ENCODE data around the gene ZNF740.

The ZNF740 gene

DNA sequence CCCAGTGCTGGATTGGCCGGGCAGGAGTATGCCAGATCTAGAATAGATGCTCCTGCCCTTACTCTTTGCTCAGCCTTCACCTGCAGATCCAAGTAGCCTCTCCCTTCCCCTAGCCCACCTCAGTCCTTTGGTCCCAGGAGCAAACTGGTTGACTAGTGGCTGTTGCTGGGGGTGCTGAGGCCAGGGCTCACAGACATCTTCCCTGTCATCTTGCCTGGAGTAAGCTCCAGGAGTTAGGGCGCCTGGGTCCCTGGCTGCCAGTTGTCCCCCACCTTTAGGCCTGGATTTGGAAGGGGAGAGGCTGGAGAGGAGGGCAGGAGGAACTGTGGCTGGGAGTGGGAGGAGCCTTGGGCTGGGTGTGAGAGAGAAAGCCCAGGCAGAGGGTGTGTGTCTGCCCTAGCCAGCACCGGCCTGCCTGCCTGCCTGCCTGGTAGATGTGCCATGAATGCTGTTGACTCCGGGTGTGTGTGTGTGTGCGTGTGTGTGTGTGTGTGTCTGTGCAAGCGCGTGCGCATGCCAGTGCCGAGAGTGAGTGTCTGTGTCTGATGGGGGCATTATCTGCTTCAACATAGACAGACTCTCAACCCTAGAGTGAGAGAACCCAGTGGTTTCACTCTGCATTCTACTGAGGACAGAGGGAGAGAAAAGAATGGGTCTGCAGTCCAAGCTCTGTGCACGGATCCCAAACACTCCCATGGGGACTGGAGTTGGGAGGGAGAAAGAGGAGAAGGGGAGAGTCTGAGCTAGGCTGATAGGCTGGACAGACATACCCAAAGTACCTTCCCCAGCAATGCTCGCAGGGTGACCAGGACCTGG lies 52.3 kb downstream of the ZNF740 start:
- peak; percentile 87 for DNase-seq (ENCODE audit: low read depth)
- peak overlapping the region; percentile 47 for H3K4me3 ChIP-seq (ENCODE audit: low read length)
- TF ChIP-seq, protein P1, sequence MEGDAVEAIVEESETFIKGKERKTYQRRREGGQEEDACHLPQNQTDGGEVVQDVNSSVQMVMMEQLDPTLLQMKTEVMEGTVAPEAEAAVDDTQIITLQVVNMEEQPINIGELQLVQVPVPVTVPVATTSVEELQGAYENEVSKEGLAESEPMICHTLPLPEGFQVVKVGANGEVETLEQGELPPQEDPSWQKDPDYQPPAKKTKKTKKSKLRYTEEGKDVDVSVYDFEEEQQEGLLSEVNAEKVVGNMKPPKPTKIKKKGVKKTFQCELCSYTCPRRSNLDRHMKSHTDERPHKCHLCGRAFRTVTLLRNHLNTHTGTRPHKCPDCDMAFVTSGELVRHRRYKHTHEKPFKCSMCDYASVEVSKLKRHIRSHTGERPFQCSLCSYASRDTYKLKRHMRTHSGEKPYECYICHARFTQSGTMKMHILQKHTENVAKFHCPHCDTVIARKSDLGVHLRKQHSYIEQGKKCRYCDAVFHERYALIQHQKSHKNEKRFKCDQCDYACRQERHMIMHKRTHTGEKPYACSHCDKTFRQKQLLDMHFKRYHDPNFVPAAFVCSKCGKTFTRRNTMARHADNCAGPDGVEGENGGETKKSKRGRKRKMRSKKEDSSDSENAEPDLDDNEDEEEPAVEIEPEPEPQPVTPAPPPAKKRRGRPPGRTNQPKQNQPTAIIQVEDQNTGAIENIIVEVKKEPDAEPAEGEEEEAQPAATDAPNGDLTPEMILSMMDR (IDR thresholded peaks at IDR 0.05; ENCODE audit: insufficient read depth, low read depth, low read length, missing control alignments), result no peak

DNA sequence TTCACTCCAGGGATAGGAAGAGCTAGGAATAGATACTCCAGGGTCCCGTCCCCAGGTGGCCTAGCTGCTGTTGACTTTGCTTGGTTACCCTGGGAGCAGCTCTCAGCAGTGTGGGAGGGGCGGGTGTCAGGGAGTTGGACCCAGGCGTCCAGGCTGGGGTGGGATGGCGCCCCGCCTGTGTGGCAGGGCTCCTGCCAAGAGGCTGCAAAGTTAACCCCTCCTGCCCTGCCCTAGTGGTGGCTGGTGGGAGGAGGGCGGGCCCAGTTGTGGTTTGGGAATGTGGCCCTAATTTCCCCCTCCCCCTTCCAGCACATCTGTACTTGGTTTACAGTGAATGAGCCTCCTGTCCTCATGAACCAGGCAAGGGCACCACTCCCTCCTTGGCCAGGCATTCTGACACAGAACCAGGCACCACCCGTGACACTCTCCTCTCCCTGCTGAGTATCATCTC lies 53.2 kb downstream of the ZNF740 start:
- no peak overlapping the region for H3K4me3 ChIP-seq (ENCODE audit: low read length)
- TF ChIP-seq, protein P1 (IDR thresholded peaks at IDR 0.05; ENCODE audit: insufficient read depth, low read depth, low read length, missing control alignments), result no peak
- DNase-seq (ENCODE audit: low read depth), result no peak

DNA sequence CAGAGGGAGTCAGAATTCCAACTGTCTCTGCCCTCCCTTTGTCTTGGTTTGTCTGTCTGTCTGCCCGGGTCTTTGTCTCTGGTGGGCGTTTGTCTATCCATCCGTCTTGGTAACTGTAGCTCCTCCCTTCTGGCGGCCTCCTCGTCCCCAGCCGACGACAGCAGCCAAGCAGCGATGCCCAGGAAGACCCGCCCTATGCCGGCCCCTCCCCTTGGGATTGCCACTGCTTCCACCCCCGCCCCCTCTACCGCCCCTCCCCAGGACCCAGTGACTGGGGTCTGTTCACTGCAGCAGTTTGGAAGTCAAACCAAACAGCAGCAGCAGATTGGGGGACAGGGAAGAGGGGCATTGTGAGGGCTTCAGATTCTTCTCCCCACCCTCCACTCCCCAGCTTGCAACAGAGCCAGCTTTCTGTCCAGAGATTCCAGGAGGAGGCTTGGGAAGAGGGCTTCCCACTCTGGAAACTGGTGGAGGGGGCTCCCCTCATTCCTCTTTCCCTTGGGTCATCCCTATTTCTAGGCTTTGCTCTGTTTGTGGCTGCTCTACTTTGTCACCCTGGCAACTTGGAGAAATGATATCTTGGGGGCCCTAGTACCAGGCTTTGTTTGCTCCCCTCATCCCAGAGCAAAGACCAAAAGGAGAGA lies 53.9 kb downstream of the ZNF740 start:
- DNase-seq (ENCODE audit: low read depth), result no peak
- TF ChIP-seq, protein P1 (IDR thresholded peaks at IDR 0.05; ENCODE audit: insufficient read depth, low read depth, low read length, missing control alignments), result no peak
- no peak overlapping the region for H3K4me3 ChIP-seq (ENCODE audit: low read length)

DNA sequence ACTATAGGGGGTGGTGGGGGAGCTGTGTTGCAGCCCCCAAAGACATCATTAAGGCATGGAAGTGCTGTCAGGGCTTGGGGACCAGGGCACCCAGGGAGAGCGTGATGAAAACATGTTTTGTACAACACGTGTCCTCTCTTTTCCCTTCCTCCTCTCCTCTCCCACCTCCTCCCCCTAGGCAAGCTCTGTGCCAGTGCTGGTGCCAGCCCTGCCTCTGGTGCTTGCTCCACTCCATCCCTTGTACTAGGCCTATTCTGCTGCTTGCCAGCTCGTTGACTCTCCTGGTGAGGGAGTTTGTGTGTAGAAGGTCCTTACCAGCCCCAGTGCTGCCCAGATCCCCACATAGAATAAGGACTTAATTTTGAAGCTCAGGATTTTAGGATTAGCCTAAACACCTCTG lies 54.6 kb downstream of the ZNF740 start:
- TF ChIP-seq, protein P1 (IDR thresholded peaks at IDR 0.05; ENCODE audit: insufficient read depth, low read depth, low read length, missing control alignments), result no peak
- DNase-seq (ENCODE audit: low read depth), result no peak

DNA sequence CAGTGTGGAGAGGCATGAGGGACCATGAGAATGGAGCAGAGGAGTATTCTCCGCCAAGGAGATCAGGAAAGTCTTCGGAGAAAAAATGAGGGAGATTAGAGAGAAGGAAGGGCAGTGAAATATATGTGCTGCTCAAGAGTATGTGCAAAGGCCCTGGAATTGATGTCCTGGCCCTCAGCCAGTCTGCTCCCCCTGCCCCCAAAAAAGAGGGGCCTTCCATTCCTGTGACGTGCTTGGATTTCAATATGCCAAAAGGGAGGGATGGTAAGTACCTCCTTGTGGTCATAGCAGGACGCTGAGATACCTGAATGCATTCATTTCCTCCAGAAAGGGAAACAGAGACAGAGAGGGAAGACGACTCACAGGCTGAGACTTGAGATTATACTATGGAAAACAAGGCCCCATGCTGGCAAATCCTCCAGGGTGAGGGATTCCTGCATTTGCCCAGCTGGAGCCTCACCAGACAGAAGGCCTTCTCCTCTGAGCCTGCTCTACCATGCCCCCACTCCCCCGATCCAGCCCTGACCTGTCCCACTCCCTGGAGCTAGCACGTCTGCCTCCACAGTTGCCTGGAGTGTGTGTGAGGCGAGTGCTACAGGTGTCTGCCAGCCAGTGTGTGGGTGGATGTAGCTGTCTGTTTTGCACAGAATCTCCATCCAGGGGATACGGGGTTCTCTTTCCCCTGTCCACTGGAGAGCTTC lies 55.4 kb downstream of the ZNF740 start:
- TF ChIP-seq, protein P1 (IDR thresholded peaks at IDR 0.05; ENCODE audit: insufficient read depth, low read depth, low read length, missing control alignments), result no peak
- H3K4me3 ChIP-seq (ENCODE audit: low read length), result no peak overlapping the region
- peak; percentile 26 for DNase-seq (ENCODE audit: low read depth)

More for the DNA sequence above, 54.6 kb downstream of the ZNF740 start:
- no peak overlapping the region for H3K4me3 ChIP-seq (ENCODE audit: low read length)

DNA sequence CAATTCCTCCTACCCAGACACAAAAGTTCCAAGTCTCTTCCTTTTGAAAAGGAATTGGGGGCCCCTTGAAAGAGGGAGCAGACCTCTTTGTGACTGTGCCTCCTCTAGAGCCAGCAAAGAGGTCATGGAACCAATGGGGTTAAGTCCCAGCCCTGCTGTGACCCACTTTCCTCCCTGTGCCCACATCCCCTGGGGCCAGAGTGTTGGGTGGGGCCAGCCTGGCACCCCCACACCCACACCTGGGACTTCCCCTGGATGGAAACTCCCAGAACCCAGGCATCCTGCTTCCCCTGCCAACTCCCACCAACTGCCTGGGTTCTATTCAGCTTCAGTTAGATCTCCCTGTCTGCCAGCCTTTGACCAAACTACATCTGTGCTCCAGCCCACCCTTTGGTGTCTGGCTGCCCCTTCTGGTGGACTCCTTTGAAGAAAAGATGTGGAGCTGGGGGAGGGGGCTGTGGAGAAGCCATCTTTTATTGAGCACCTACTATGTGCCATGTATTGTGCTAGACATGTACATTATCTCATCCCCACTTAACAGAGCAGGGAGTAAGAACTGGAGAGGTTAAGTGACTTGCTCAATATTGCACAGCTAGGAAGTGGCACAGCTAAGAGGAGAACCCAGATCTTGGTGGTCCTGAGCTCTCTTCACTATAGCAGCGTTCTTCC lies 56.1 kb downstream of the ZNF740 start:
- DNase-seq (ENCODE audit: low read depth), result no peak
- no peak overlapping the region for H3K4me3 ChIP-seq (ENCODE audit: low read length)
- TF ChIP-seq, protein P1 (IDR thresholded peaks at IDR 0.05; ENCODE audit: insufficient read depth, low read depth, low read length, missing control alignments), result no peak
